BE2C (cell line): Measurements from ENCODE around the gene IMP4. TPM values are rescaled to one million over a fixed set of nuclear protein-coding genes. Genes with fewer than 3 reads are reported as not detected.

Experiments used
- DNase-seq: peaks from one replicate; pipeline ENCODE4 v3.0.0-alpha.2; 2020
- H3K27me3 ChIP-seq: fragments of 250-450 bp; sonication (Bioruptor Pico); 2 replicates; pipeline ENCODE4 v1.5.1; 2020; ENCODE audit warnings: mild to moderate bottlenecking
- H3K36me3 ChIP-seq: fragments of 250-450 bp; sonication (Bioruptor Pico); 2 replicates; pipeline ENCODE4 v1.5.1; 2020; ENCODE audit warnings: mild to moderate bottlenecking
- H3K4me1 ChIP-seq: fragments of 250-450 bp; sonication (Bioruptor Pico); 2 replicates; pipeline ENCODE4 v1.5.1; 2020
- H3K4me3 ChIP-seq: 2 replicates; pipeline ENCODE4 v1.5.1; 2011; ENCODE audit warnings: low read depth, low read length
- H3K9me3 ChIP-seq: fragments of 250-450 bp; sonication (Bioruptor Pico); 2 replicates; pipeline ENCODE4 v1.5.1; 2020
- polyA plus RNA-seq: library from polyadenylated mRNA; unstranded; fragments of >200 nt; gene quantifications from one replicate; pipeline ENCODE4 v1.2.1, GENCODE V29; 2012; ENCODE audit warnings: low read depth, missing spikeins; ENCODE audit not compliant: insufficient read length, insufficient read depth
- TF ChIP-seq, protein P1 (sequence below): IDR thresholded peaks from 2 replicates; pipeline ENCODE4 v1.5.1; 2012; ENCODE audit warnings: mild to moderate bottlenecking, low read depth, low read length

IMP4 gene
- 262 TPM for polyA plus RNA-seq

DNA sequence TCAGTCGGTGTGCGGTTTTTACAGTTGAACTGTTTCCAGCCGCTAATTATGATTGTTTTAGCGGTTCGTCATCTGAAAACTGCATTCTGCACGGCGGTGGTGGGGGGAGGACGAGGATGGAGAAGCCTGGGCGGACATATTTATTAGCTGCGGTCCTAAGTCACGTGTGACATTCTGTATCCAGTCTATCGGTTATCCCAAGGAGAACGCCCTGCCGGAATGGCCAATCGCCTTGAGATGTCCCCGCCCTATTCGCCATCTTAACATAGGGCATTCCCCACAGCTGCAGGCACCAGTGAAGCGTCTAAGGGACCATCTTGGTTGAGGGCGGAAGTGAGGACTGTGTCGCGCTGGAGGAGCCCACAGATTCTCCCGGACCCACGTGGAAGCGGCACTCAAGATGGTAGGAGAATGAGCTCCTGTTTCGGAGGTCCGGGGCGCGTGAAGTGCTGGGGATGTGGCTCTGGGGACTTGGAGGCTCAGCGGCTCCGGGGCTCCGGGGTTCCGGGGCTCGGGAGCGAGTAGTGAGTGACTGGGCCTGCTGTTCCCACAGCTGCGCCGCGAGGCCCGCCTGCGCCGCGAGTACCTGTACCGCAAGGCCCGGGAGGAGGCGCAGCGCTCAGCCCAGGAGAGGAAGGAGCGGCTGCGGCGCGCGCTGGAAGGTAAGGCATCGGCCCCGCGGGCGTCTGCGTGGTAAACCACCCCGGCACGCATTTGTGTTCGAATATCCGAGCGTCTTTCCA lies at the start of gene IMP4:
IMP4 (plus strand) TSS at position 365 of the 743 bp plus-strand sequence; CDS start at position 401, 36 bp downstream.
- Histone ChIP-seq H3K36me3 (peaks cover 25% of the 10 kb centered on the region), H3K9me3 (no peaks in the 10 kb centered on the region), H3K27me3 (no peaks in the 10 kb centered on the region), H3K4me1 (no peaks in the 10 kb centered on the region; the same call in 1 of the 2 replicates), H3K4me3 (peak within 1 kb of the TSS; percentile 88)
- TF ChIP-seq, protein P1, sequence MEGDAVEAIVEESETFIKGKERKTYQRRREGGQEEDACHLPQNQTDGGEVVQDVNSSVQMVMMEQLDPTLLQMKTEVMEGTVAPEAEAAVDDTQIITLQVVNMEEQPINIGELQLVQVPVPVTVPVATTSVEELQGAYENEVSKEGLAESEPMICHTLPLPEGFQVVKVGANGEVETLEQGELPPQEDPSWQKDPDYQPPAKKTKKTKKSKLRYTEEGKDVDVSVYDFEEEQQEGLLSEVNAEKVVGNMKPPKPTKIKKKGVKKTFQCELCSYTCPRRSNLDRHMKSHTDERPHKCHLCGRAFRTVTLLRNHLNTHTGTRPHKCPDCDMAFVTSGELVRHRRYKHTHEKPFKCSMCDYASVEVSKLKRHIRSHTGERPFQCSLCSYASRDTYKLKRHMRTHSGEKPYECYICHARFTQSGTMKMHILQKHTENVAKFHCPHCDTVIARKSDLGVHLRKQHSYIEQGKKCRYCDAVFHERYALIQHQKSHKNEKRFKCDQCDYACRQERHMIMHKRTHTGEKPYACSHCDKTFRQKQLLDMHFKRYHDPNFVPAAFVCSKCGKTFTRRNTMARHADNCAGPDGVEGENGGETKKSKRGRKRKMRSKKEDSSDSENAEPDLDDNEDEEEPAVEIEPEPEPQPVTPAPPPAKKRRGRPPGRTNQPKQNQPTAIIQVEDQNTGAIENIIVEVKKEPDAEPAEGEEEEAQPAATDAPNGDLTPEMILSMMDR, result peak; percentile 18; the same call in 1 of the 2 replicates
- peak; percentile 90 for DNase-seq

- H3K36me3 ChIP-seq, result no peaks in the 10 kb centered on the region
- H3K4me3 ChIP-seq, result no peak overlapping the region
- H3K27me3 ChIP-seq, result no peaks in the 10 kb centered on the region; the same call in 1 of the 2 replicates
- TF ChIP-seq, protein P1, result no peak
- no peak for DNase-seq
- no peaks in the 10 kb centered on the region for H3K9me3 ChIP-seq
- H3K4me1 ChIP-seq, result no peaks in the 10 kb centered on the region
Measured at GRCh38 chr2:130300258-130300969, 42.3 kb upstream of the IMP4 start.

DNA sequence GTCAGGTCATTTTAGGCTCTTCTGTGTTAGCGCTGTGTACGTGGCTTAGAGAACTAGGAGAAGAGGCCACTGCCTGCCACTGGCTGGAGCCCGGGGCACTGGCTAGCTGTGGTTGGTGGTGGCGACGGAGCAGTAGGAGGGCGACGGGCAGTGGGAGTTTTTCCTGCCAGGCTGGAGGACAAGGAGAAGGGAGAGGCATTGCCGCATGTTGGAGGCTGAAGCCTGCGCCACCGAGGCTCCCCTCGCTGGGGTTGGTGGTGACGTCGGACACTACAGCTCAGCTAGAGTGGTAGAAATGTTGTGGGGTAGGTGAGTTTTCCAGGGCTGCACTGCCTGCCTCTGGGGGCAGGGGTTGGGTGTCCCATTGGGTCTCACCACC lies 41.7 kb upstream of the IMP4 start:
- no peaks in the 10 kb centered on the region; the same call in 1 of the 2 replicates for H3K27me3 ChIP-seq
- DNase-seq, result no peak

DNA sequence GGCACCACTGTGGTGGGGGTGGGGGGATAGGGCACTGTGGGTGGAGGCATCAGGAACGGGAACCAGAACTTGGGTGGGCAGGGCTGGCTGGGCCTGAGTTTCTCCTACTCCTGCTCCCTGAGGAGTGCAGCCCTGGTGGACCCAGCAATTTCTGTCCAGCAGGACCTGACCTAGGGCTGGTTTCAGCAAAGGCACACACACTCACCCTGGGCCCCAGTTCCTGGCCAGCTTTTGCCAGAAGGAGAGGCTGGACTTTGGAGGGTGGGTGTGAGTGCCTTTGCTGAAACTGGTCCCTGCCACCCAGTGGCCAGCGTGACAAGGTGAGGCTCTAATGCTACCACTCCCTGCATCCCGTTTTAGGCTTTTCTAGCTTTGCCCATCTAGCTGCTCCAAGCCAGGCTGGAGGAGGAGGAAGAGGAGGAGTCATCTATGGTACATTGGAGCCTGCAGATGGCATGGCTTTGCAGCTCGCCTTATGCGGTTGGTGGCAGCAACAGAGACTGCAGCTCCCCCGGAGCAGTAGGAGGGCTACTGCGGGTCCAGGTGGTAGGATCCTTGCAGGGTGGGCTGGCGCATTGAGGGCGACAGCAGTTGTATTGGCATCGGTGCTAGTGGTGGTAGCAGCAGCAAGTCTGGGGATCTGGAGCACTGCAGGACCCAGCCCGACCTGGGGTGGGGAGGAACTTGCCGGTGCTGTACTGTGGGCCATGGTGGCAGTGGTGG lies 40.4 kb upstream of the IMP4 start:
- H3K4me3 ChIP-seq, result no peak overlapping the region
- H3K36me3 ChIP-seq, result no peaks in the 10 kb centered on the region
- no peaks in the 10 kb centered on the region; the same call in 1 of the 2 replicates for H3K27me3 ChIP-seq
- TF ChIP-seq, protein P1, result no peak
- no peaks in the 10 kb centered on the region for H3K4me1 ChIP-seq
- no peaks in the 10 kb centered on the region for H3K9me3 ChIP-seq
- no peak for DNase-seq

More for the DNA sequence above, 41.7 kb upstream of the IMP4 start:
- TF ChIP-seq, protein P1, result no peak
- H3K4me3 ChIP-seq, result no peak overlapping the region
- H3K9me3 ChIP-seq, result no peaks in the 10 kb centered on the region
- no peaks in the 10 kb centered on the region for H3K4me1 ChIP-seq
- no peaks in the 10 kb centered on the region for H3K36me3 ChIP-seq

GRCh38 chr2:130303169-130303568 lies 39.5 kb upstream of the IMP4 start:
- TF ChIP-seq, protein P1, result no peak
- Histone ChIP-seq H3K4me1 (no peaks in the 10 kb centered on the region), H3K4me3 (no peak overlapping the region), H3K27me3 (no peaks in the 10 kb centered on the region; the same call in 1 of the 2 replicates), H3K9me3 (no peaks in the 10 kb centered on the region), H3K36me3 (no peaks in the 10 kb centered on the region)
- DNase-seq, result no peak
